GM20000 (cell line): ENCODE data around the gene AIFM3.

Source experiments
- DNase-seq: peaks from one replicate; pipeline ENCODE4 v3.0.0; 2012; ENCODE audit warnings: low spot score
- CTCF ChIP-seq: IDR thresholded peaks from 2 replicates; pipeline ENCODE4 v1.5.1; 2012; ENCODE audit warnings: mild to moderate bottlenecking, control low read depth; ENCODE audit errors: extremely low read depth, missing control alignments

The AIFM3 gene

GRCh38 chr22:20987375-20987774 lies 20.3 kb downstream of the AIFM3 start:
- TF ChIP-seq CTCF, result no peak
- DNase-seq, result no peak

- no peak for TF ChIP-seq CTCF
Observed at GRCh38 chr22:20988573-20989322, 21.7 kb downstream of the AIFM3 start.

DNA sequence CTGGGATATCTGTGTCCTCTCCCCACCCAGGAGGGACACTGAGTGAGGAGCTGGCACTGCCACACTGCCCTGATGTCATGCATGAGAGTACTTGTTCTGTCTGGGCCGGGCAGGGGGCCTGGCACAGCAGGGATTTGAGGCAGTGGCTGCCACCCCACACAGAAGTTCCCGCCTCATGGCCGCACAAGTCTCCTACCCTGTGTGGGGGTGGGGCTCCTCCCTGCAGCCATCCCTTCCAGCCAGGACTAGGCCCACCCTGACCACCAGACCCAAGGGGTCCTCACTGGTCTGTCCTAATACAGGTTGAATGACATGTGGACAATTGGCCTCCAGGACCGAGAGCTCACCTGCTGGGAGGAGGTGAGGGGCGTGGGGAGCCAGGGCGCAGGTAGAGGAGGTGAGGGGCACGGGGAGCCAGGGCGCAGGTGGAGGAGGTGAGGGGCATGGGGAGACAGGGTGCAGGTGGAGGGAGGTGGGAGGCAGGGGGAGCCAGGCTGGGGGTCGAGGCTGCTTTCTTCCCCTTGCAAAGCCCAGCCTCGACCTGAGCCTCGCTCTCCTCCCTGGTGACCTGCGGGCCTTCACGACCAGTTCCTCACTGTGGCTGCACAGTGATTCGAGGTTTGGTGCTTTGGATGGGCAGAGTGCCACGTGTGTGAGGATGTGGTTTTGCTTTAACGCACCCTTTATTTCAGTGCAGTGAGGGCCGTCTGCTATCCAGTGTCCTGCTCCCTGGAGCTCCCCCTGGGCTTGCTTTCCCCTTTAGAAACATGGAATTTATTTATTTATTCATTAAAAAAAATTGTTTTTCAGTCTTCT lies 22.5 kb downstream of the AIFM3 start:
- no peak for TF ChIP-seq CTCF
- DNase-seq, result no peak

More at GRCh38 chr22:20988573-20989322, 21.7 kb downstream of the AIFM3 start:
- no peak for DNase-seq

GRCh38 chr22:20990184-20991180 lies 23.4 kb downstream of the AIFM3 start:
- DNase-seq, result no peak

DNA sequence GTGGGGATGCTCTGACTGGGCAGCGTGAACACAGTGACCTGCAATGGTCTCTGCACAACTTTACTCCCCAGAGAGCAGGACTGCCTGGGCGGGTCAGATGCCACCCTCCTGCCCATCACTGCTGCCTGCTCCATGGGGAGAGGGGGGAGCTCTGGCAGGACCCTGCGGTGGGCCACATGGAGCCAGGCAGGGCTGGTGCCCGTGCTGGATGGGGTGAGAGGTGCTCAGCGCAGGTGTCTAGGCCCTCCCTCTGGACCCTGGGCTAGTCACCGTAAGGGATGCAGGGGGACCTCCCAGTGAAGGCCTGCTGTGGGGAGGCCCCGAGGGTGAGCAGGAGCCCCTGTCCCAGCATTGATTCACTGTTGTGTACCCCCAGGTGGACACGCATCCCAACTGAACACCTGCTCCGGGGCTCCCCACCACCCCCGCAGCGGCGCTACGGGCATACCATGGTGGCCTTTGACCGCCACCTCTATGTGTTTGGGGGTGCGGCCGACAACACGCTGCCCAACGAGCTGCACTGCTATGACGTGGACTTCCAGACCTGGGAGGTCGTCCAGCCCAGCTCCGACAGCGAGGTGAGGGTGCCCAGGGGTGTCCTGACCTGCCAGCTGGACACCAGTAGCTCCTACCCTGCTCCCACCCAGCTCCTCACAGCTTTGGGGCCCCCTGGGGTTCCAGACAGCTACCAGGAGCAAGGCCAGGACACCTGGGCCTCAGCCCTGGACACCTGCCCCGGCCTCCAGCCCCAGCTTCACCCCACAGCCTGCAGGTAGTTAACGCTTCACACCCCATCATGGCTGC lies 24.4 kb downstream of the AIFM3 start:
- no peak for TF ChIP-seq CTCF
- DNase-seq, result no peak

More at GRCh38 chr22:20990184-20991180, 23.4 kb downstream of the AIFM3 start:
- no peak for TF ChIP-seq CTCF

GRCh38 chr22:20992056-20992442 lies 25.0 kb downstream of the AIFM3 start:
- no peak for DNase-seq
- no peak for TF ChIP-seq CTCF
